Mammary epithelial cell (primary cell): Measurements from ENCODE around the gene IGLL5.

Experiments used
- CTCF ChIP-seq, 2 donors: IDR thresholded peaks in 1 of 2; conservative IDR thresholded peaks in 1 of 2; 2 replicates each; pipeline ENCODE4 v1.5.1; 2011 to 2012; ENCODE audit warnings: inconsistent platforms in 2 of 2, low read length in 2 of 2, mild to moderate bottlenecking in 2 of 2, control low read depth in 1 of 2, low read depth in 1 of 2; ENCODE audit not compliant: insufficient read depth in 1 of 2; ENCODE audit errors: extremely low read depth in 1 of 2
- EZH2 ChIP-seq: IDR thresholded peaks from 2 replicates; pipeline ENCODE4 v1.6.1; 2012; ENCODE audit warnings: low read length, inconsistent platforms, borderline replicate concordance

GRCh38 chr22:22906907-22907550 lies 19.4 kb downstream of the IGLL5 start:
- TF ChIP-seq CTCF (conservative IDR thresholded peaks at IDR 0.05 in 1 of 2, IDR thresholded peaks at IDR 0.05 in 1 of 2; ENCODE audit: extremely low read depth in 1 of 2, insufficient read depth in 1 of 2, low read depth in 1 of 2, low read length in 2 of 2): no peak
- no peak for TF ChIP-seq EZH2
